GM19351 (cell line): ENCODE results near the gene STARD6.
"Not testable (repeated sequence)": the region's sequence is repeated elsewhere in the genome, so short reads cannot be mapped to it uniquely, and the experiment has no call there.

Experiments used
- ATAC-seq: cut with Tn5 transposase; IDR thresholded peaks from one replicate; pipeline ENCODE4 v1.9.1; 2021; ENCODE audit warnings: mild to moderate bottlenecking, moderate library complexity; ENCODE audit not compliant: unreplicated experiment

The STARD6 gene, protein sequence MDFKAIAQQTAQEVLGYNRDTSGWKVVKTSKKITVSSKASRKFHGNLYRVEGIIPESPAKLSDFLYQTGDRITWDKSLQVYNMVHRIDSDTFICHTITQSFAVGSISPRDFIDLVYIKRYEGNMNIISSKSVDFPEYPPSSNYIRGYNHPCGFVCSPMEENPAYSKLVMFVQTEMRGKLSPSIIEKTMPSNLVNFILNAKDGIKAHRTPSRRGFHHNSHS

DNA sequence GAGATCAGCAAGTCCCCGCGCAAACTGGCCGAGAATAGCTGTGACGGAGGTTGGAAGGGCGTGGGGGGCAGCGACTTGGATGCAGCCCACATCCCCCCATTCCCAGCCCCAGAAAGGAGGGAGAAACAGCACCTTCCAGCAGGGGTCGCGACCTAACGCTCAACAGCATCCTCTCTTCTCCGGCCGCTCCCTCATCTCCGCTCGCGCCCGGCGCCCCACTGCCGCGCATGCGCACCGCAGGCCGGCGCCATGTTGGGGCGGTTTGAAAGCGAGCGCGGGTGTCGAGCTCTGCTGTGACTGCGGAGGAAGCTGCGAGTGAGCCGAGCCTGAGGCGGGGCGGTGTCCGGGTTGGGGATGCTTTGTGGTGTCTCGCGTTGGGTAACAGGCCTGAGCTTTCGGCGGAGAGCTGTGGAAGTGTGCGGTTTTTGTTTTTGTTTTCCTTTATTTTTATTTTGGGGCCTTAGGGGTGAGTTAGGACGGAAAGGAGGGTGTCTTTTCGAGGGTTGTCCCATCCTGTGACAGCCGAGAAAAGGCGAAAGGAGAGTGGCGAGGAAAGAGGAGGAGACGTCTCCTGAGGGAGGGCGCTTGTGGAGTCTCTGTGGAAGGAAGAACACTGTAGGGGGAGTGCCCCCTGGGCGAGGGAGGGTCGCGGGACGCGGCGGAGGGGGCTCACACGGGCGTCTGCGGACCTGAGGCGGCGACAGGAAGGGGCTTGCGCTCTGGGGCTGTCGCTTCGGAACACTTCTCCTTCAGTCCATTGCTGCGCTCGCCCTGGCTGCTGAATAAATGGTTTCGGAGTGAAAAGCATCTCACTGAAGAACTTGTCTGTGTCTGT, at the start of gene STARD6, which contains the start of gene C18orf54:
Gene STARD6 (minus strand): TSS at position 199 of the 835 bp plus-strand sequence. CDS start 3,285 bp downstream, outside the sequence.
Gene C18orf54 (plus strand): TSS at position 247 of the 835 bp plus-strand sequence. CDS start 2,667 bp downstream, outside the sequence.
- ATAC-seq: peak; percentile 86

DNA sequence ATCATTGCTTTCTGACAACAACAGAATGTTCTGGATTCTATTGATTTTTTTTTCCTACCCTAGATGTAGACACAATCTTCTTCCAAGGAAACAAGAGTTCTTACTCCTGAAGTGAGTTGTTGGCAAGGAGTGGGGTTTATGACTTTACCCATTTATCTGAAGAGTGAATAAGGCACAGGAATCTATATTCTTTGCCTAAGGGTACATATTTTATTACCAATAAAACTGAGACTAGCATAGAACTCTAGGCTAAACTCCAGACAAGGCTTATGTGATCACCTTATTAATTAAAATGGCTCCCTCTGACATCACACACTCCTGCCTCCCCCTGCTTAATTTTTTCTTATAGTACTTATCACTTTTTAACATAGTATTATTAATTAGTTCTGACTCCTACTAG, 47.6 kb upstream of the STARD6 start:
- no peak for ATAC-seq

DNA sequence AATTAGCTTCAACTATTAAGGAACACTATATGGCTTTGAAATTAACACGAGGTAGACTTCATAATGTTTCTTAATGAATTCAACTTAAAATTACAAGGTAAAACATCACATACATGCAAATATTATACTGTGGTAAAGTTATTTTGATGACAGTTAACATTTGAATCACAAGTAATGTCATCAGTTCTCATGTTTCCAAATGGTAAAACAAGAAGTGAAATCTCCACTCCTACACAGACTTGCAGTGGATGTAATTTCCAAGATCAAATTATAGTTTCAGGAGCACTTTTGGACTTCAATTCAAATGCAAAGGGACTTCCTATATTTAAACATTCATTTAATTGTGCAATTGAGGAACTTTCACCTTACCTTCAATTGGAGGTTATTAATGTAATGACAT, 39.1 kb upstream of the STARD6 start:
- ATAC-seq: peak; percentile 63

DNA sequence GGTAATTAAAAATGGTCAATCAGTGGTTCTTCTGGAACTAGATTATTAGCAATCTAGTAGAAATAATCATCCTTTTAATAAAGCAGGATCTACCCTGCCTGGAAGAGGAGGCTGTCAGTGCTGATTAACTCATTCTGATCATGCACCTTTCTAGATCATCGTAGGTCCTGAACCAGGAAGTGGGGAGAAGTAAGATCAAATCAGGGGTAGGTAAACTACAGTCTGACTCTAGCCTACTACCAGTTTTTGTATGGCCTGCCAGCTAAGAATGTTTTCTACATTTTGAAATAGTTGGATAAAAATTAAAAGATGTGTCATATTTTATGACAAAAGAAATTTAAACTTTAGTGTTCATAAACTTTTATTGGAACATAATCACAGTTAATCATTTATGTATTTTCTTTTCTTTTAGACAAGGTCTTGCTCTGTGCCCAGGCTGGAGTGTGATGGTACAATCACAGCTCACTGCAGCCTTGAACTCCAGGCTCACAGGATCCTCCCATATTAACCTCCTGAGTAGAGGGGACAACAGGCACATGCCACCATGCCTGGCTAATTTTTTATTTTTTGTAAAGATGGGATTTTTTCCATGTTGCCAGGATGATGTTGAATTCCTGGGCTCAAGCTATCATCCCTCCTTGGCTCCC, 36.1 kb upstream of the STARD6 start:
- ATAC-seq: no peak

DNA sequence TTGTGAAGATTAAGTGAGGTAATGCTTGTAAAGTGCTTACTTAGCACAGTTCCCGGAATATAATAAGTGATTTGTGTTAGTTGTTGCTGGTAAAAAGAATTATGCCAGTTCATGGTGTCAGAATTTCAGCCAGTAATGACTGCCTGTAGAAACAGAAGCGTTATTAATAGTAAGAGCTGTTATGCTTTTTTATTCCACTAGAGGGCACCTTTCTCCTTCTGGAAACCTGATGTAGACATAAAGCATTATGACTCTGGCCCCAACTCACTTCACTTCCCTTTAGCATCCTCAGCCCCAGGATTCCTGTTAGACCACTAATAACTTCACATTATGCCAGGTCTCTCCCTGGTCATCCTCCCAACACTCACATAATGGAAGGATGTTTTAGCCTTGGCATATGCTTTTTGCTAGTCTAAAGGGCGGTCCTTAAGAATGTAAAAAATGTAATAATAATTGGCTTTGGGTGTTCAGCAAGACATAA, 34.9 kb upstream of the STARD6 start:
- peak; percentile 50 for ATAC-seq

DNA sequence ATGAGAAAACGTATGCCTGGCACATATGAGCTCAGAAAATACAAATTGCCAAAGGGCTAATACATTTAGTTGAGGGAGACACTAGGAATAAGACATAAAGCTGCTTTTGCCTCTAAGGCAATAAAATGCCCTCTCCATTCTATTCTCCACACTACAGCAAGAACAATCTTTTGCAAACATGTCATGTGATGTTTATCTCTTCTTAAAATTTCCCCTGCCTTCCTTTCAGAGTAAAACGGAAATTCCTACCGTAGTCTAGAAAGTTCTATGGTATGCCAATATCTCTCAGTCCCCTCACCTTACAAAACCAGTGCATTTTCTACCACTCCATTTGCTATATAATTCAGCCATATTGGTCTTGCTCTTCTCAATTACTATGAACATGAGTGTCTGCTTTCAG, 33.2 kb upstream of the STARD6 start:
- ATAC-seq: no peak

DNA sequence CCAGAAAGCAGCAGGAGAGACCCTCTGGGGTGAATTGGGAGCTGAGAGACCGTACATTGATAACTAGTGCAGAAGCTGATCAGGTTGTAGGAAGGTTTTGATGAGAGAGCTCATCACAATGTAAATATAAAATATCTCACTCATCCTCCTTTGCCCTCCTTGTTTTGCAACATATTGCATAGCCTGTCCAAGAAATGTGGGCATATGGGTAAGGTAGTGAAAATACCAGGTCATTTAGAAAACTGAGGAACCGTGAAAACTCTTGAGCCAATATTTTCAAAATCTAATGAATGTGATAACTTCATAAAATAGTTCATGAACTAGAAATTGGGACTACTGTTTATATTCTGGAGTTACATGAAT, 31.5 kb upstream of the STARD6 start:
- ATAC-seq: peak; percentile 7

DNA sequence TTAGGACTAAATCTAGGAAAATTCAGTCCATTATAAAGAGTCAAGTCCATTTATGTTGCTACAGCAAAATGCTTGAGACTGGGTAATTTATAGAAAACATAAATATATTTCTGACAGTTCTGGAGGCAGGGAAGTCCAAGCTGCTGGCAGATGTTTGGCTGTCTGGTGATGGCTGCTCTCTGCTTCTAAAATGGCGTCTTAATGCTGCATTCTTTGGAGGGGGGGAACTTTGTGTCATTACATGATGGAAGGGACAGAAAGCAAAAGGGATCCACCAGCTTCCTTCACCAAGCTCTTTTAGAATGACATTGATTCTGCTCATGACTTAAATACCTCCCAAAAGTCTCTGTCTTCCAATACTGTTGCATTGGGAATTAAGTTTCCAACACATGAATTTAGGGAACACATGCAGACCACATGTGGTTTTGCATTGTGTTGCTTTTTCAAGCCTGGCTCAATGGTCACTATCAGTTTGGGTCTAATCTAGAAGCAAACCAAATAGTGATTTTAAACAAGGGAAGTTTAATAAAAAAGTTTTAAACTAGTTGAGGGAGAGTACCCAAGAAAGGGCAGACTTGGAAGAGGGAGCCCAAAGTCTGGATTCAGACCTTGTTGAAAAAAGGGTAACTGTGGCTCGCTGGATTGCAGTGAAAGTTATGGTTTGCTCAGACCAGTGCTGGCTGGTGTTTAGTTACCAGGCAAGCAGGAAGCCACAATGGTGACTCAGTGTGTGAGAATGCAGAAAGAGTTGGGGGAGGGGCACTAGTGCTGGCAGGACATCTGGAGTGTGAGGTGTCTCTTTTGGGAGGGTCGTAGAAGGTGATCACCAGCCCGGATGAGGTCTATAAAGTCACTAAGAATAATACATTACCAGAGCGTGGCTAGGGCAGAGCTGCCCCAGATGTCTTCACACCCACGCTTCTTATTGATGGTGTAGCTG, 30.8 kb upstream of the STARD6 start:
- peak; percentile 86 for ATAC-seq

DNA sequence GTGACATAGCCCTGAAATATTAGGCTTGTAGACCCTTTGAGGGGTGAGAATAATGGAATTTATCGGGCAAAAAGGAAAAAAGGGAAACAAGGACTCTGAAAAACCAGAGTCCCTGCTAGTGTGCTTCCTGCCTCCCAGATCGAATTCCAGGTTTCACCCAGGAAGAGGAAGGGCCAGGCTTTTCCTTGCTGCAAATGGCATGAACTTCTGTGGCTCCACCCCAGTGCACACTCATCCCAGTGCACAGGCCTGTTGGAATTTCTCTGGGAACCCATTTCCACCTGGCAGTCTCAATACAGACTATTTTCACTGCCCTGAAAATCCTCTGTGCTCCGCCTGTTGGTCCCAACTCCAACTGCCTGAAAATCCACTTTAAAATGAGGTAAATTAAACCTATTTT, 30.0 kb upstream of the STARD6 start:
- no peak for ATAC-seq

DNA sequence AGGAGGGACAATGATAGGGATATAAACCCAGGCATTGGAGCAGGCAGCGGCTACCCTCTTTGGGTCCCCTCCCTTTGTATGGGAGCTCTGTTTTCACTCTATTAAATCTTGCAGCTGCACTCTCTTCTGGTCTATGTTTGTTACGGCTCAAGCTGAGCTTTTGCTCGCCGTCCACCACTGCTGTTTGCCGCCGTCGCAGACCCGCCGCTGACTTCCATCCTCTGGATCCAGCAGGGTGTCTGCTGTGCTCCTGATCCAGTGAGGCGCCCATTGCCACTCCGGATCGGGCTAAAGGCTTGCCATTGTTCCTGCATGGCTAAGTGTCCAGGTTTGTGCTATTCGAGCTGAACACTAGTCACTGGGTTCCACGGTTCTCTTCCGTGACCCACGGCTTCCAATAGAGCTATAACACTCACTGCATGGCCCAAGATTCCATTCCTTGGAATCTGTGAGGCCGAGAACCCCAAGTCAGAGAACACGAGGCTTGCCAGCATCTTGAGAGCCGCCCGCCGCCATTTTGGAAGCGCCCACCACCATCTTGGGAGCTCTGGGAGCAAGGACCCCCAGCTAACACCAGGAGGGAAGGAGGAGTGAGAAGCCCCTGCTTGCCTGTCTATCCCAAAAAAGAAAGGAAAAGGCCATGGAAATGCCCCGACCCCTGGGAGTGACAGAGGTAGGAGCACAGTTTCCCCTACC, 29.3 kb upstream of the STARD6 start:
- ATAC-seq: not testable (repeated sequence)

DNA sequence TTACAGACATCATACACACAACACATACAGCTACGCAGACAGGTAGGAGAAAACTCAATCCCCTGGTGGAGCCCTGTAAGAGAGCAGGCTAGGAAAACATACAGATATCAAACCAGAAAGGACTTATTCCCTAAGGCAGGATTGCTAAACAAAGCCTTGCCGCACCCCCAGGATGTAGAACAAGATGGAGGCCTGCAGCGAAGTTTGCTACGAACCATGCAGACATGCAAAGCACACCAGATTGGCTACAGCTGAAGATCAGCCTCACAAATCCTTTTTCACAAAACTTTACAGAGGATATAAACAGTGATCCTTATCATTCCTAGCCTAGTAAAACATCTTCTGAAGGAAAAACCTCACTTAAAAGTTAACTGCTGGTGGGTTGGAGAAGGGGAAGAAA, 28.4 kb upstream of the STARD6 start:
- no peak for ATAC-seq

DNA sequence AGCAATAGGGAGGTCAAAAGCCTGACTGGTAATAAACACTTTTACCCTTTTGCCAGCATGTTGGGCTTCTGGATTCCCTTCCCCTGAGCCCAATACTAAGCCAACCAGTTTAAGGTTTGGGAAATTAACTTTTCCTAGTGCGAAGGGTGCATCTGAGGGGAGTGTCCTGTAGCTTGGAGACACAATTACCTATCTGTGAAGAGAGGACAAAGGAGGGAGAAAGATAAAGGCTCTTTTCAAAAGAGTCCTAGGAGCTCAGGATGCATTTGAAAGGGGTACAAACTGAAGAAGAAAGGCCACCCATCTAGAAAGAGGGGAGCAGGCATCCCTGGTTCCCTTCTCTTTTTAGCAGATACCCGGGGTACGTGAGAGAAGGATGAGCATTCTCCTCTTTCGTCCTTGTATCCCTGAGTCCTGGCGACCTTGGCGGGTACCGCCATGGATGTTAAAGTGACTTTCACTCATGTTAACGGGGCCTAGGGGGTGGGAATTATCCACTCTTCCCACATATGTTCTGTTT, 25.1 kb upstream of the STARD6 start:
- no peak for ATAC-seq

DNA sequence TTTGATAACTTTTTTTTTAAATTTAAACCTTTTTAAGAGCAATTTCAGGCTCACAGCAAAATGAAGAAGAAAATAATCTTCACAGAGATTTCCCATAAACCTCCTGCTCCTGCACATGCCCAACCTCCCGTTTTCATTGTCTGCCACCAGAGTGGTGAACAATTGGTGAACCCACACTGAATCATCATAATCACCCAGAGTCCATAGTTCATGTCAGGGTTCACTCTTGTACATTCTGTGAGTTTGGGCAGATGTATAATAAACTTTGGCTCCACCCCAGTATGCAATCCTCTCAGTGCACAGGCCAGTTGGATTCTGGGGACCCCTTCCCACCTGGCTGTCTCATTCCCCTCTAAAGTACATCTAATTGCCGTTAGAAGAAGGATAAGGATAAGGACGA, 24.4 kb upstream of the STARD6 start:
- no peak for ATAC-seq

DNA sequence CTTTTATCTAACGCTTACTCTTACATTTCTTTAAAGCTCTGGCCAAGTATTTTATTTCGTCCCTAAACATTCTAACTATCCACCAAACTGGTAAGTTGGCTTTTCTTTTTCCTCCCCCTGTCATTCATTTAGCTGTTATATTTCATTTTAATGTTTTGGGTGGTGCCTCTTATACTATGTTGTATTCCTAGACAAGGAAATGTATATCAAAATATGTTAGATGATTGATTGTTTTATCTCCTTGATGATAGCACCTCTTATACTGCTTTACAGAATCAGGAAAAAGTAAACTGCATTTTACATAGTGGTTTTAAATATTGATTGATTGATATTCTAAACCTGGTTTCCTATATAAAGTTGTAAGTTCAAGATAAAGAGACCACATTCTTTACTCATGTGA, 24.0 kb upstream of the STARD6 start:
- no peak for ATAC-seq

DNA sequence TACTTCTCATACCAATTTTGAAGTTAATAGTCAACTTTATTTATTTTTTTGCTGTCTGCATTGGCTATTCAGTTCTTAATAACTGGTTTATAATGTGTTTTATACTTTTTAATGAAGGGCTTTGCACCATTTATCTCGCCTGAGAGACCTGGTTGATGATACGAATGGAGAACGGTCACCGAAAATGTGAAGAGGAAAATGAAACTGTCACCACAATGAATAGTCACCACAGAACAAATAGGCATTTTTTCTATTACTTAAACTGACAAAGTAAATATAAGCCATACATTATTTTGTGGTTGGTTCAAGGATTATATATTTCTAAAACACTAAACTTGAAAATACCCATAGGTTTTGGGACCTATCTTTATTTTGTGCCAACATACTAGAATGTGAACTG, 20.4 kb upstream of the STARD6 start:
- ATAC-seq: peak; percentile 77

DNA sequence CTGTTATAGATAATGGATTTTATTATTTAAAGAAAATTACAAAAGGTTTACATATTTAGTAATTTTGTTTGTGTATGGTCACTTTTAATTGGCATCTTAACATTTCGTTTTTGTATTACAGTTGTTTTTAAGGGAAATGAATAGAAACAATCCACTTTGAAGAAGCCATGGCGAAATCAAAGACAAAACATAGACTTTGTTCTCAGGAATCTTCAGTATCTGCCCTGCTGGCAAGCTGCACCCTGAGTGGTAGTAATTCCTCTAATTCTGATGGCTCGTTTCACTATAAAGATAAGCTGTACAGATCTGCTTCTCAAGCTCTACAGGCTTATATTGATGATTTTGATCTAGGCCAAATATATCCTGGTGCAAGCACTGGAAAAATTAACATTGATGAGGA, 2.7 kb upstream of the STARD6 start:
- ATAC-seq: no peak

DNA sequence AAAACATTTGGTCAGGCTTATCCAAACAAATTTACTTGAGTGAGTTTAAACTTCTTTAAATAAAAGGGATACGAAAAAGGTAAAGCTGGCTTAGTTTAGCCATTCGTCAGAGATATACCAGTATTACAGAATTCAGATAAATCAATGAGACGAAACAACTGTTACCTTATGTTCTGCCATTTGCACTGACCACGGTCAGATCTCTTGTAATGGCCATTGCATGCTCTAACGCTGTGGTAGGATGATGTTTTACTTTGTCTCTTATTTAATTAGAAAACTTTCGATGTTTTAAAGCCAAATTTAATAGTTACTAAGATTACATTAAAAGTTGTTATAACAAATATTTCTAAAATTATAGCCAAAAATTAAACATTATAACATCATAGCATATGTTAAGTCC, 1.6 kb upstream of the STARD6 start:
- ATAC-seq: no peak

DNA sequence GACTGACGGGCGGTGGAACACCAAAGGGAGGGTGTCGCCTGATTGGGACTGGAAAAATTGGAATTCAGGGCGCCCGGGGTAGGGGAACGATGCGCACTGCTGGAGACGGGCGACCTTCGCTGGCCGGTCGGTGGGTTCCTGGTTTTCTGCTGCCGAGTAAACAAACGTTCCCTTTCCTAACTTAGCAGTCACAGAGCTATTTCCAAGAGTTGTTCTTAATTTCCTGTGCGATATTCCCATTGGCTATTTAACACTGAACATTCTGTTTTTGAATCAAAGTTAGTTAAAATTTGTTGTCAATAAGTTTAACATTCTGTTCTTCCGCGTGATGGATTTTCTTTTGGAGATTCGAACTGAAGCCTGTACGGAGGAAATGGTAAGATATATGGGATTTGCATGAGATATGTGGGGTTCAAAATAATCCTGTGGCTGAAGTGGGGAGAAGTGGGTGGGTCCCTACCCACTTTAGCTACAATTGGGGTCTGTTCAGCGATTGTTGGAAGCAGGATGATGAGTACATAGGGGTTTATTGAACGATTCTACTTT, 910 bp upstream of the STARD6 start:
- no peak for ATAC-seq

DNA sequence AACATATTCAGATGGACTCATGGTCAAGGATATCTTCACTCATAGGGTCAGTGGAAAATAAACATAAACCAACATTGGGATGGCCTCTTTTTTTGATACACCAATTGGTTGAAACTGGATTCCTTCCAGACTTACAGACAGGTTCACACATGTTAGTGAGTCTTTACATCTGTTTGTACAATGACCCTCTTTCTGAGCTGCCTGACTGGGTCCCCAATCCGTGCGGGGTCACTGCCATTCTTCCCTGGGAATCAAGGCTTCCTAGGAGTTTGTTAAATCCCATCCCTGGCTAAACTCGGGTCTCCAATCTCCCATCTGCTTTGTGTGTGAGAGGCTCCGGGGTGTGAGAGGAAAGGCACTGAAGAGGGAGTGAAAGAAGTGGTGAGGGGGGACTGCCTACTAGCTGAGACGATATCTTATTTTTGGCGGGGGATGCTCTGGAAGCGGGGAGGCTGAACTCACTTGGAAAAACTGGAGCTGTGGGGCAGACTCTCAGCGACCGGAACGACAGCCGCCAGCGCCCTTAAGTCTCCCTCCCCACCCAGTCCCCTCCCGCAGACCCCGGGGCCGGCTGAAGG, 487 bp downstream of the STARD6 start:
- peak; percentile 44 for ATAC-seq
